LNCaP clone FGC (cell line): ENCODE data around the gene METTL24.

Experiments
- DNase-seq: peaks from one replicate; pipeline ENCODE4 v3.0.0-alpha.2; 2011; ENCODE audit warnings: low read depth
- H3K4me3 ChIP-seq: 2 replicates; pipeline ENCODE4 v1.5.1; 2011; ENCODE audit warnings: mild to moderate bottlenecking, low read depth, low read length, control low read depth
- CTCF ChIP-seq: IDR thresholded peaks from 2 replicates; pipeline ENCODE4 v1.5.1; 2012; ENCODE audit warnings: mild to moderate bottlenecking; ENCODE audit not compliant: control insufficient read depth, insufficient read depth; ENCODE audit errors: extremely low read depth

Gene METTL24

DNA sequence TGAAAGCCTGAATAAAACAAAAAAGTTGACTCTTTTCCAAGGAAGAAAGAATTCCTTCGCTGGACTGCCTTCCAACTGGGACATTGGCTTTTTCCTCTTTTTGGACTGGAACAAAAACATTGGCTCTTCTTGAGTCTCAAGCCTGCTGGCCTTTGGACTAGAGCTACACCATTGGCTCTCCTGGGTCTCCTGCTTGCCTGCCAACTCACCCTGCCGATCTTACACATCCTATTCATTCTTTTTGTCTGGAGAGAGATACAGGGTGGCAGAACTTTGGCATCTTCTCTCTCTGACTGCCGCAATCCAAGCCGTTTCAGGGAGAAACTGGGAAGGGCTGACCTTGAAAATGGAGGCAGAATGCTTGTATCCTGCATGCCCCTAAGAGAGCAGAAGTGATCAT lies 37.1 kb upstream of the METTL24 start:
- no peak for DNase-seq
- H3K4me3 ChIP-seq, result no peak overlapping the region
- TF ChIP-seq CTCF, result no peak

DNA sequence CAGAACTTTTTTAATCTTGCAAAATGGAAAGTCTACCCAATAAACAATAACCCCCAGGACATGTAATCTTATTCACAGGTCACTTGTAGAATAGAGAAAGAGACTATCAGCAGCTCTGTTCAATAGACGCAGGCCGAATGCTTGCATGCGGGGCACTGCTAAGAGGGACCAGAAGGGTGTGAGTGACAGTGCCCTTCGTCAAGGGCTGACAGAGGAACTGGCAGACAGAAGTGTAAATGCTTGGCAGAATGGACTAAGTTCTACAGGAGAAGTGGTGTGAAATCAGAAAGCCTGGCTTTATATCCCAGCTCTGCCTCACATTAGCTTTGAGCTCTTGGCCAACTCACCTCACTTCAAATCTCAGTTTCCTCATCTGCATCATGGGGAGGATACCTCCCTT lies 36.3 kb upstream of the METTL24 start:
- TF ChIP-seq CTCF, result no peak
- DNase-seq, result no peak
- H3K4me3 ChIP-seq, result no peak overlapping the region

DNA sequence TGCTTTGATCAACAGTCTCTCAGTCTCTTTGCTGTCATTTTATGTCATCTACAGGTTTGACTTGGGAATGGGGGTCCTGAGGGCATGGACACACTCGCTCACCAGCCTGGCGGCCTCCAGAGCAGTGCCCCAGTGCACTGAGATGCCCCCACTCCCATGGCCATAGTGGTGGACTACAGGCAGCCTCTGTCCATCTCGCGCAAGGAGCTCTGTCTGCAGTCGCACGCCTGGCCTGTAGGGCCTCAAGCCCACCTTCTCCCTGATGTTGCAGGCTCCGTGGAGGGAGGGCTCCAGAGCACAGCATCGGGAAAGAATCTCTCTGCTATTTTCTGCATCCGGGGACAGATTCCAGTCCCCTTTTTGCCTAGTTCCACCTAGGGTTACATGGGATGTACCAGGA lies 34.6 kb upstream of the METTL24 start:
- no peak for DNase-seq
- no peak for TF ChIP-seq CTCF
- no peak overlapping the region for H3K4me3 ChIP-seq

DNA sequence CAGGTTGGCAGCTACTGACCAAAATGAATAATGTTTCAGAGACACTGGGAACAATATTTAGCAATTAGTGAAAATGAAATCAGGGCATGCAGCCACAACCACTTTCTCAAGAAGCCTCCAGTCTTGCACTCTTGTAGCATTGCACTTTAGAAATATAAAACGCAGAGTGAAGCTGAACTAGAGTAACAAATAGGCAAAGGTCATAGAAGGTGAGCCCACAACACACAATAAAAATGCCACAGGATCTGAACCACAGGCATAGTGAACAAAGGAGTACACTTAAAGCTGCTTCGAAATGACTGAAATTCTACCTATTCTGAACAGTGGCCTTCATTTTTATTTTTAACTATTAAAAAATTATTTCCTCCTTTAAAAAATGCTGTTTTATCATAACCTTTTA lies 32.3 kb upstream of the METTL24 start:
- no peak for TF ChIP-seq CTCF
- no peak overlapping the region for H3K4me3 ChIP-seq
- DNase-seq, result no peak

DNA sequence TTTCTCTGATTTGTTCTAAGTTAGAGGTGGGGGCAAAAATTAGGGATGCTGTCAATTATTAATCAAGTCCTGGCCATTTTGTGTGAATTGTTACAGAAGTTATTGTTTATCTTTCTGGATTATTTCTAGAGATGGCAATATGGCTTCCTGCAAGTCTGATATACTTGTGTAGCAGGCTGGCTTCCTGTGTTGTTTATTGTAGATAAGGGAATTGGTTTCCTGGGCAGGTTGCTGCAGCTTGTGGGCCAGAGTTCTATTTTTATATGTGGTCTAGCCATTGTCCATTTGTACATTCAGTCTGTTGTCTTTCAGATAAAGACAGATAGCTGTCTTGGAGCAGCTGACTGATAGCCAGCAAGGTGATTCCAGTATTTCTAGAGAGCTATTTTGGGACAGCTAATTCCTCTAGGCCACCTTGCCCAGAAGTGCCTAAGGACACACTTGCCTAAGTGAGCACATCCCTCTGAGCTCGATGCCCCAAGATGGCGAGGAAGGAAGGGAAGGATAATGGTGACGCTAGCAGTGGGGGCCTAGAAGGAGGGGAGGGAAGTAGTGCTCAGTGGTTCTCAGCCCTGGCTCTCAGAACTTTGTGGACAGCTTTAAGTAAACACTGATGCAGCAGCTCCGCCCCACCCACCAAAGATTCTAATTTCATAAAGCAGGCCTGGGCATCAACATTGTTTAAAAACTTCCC lies 31.7 kb upstream of the METTL24 start:
- peak; percentile 69 for DNase-seq
- TF ChIP-seq CTCF, result no peak
- no peak overlapping the region for H3K4me3 ChIP-seq

DNA sequence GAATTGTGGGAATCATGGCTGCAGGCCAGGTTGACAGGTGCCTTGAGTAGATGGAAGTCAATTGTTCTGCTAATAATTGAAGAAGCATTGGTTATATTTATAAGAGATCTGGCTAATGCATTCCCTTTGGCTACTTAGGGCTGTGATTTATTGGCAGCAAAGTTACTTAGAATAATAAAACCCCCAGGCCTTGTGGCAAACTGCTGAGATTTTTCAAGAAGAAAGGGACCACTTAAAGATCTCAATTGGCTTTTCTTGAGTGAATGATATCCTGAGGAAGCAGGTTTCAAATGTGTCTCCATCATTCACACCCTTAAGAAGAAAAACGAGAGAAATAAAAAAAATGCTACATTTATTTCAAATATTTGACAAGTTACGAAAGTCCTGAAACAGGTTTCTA lies 29.8 kb upstream of the METTL24 start:
- DNase-seq, result no peak
- TF ChIP-seq CTCF, result no peak
- H3K4me3 ChIP-seq, result no peak overlapping the region

DNA sequence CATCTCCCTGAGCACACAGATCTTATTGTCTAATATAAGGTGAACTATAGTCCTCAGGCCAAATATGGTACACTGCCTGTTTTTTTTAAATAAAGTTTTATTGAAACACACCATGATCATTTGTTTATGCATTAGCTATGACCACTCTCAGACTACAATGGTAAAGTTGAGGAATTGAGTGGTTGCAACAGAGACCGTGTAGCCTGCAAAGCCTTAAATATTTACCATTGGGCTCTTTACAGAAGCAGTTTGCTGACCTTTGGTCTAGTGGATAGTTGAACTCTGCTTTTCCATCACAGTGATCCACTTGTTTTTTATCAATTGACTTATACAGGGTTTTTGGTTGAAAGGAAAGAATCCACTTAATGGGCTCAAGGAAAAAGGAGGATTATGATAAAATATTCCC lies 27.3 kb upstream of the METTL24 start:
- no peak for TF ChIP-seq CTCF
- no peak overlapping the region for H3K4me3 ChIP-seq
- DNase-seq, result no peak
